ENCODE data around the gene P2RY2. TPM values are rescaled to one million over a fixed set of nuclear protein-coding genes. Genes with fewer than 3 reads are reported as not detected.

Gene P2RY2
- polyA plus RNA-seq, 1 donor from 2014 or later: not detected

GRCh38 chr11:73194034-73194507 lies 24.0 kb upstream of the P2RY2 start:
- Histone ChIP-seq H3K4me2 (ENCODE audit: low read length) (no peak overlapping the region), H4K20me1 (ENCODE audit: insufficient read depth) (no peaks in the 10 kb centered on the region), H3K4me3 (ENCODE audit: low read length) (no peak overlapping the region), H2AFZ (ENCODE audit: low read depth, low read length) (no peak overlapping the region), H3K79me2 (replicated peaks; ENCODE audit: insufficient read depth, low read length) (no peaks in the 10 kb centered on the region), H3K27ac (ENCODE audit: low read length) (no peak overlapping the region), H3K9me2 (ENCODE audit: insufficient read depth, low read length) (no peaks in the 10 kb centered on the region), H3K9ac (ENCODE audit: low read length) (no peak overlapping the region), H3K36me3 (ENCODE audit: insufficient read depth, low read length) (no peaks in the 10 kb centered on the region), H3K9me3 (ENCODE audit: low read length) (no peaks in the 10 kb centered on the region), H3F3A (ENCODE audit: insufficient read depth, low read length, poor library complexity, severe bottlenecking) (no peaks in the 10 kb centered on the region), H3K27me3 (ENCODE audit: insufficient read depth, low read depth, low read length) (no peaks in the 10 kb centered on the region)
- TF ChIP-seq CTCF (IDR thresholded peaks at IDR 0.05; ENCODE audit: poor library complexity, severe bottlenecking): no peak

- Histone ChIP-seq H3K9ac (ENCODE audit: low read length) (no peak overlapping the region), H3K27me3 (ENCODE audit: insufficient read depth, low read depth, low read length) (no peaks in the 10 kb centered on the region), H3K9me2 (ENCODE audit: insufficient read depth, low read length) (no peaks in the 10 kb centered on the region), H3K4me3 (ENCODE audit: low read length) (no peak overlapping the region), H3K36me3 (ENCODE audit: insufficient read depth, low read length) (no peaks in the 10 kb centered on the region), H4K20me1 (ENCODE audit: insufficient read depth) (no peaks in the 10 kb centered on the region), H3K9me3 (ENCODE audit: low read length) (no peaks in the 10 kb centered on the region), H3F3A (ENCODE audit: insufficient read depth, low read length, poor library complexity, severe bottlenecking) (no peaks in the 10 kb centered on the region), H2AFZ (ENCODE audit: low read depth, low read length) (no peak overlapping the region), H3K27ac (ENCODE audit: low read length) (no peak overlapping the region), H3K4me2 (ENCODE audit: low read length) (no peak overlapping the region), H3K79me2 (replicated peaks; ENCODE audit: insufficient read depth, low read length) (no peaks in the 10 kb centered on the region)
- TF ChIP-seq MXI1 (conservative IDR thresholded peaks at IDR 0.05; ENCODE audit: poor library complexity, severe bottlenecking): no peak
- TF ChIP-seq EP300 (conservative IDR thresholded peaks at IDR 0.05; ENCODE audit: poor library complexity, severe bottlenecking): no peak
- no peak for TF ChIP-seq POLR2AphosphoS5 (IDR thresholded peaks at IDR 0.05)
Observed at GRCh38 chr11:73194593-73194992, 23.5 kb upstream of the P2RY2 start.

- Histone ChIP-seq H3K36me3 (ENCODE audit: insufficient read depth, low read length) (no peaks in the 10 kb centered on the region), H3K9me2 (ENCODE audit: insufficient read depth, low read length) (no peaks in the 10 kb centered on the region), H3K27ac (ENCODE audit: low read length) (no peak overlapping the region), H3K9ac (ENCODE audit: low read length) (no peak overlapping the region), H3K27me3 (ENCODE audit: insufficient read depth, low read depth, low read length) (no peaks in the 10 kb centered on the region), H3K4me2 (ENCODE audit: low read length) (no peak overlapping the region), H4K20me1 (ENCODE audit: insufficient read depth) (no peaks in the 10 kb centered on the region), H3K79me2 (replicated peaks; ENCODE audit: insufficient read depth, low read length) (no peaks in the 10 kb centered on the region), H3F3A (ENCODE audit: insufficient read depth, low read length, poor library complexity, severe bottlenecking) (no peaks in the 10 kb centered on the region), H2AFZ (ENCODE audit: low read depth, low read length) (no peak overlapping the region), H3K9me3 (ENCODE audit: low read length) (no peaks in the 10 kb centered on the region), H3K4me3 (ENCODE audit: low read length) (no peak overlapping the region)
- TF ChIP-seq REST (IDR thresholded peaks at IDR 0.05; ENCODE audit: borderline replicate concordance) (no peak), EP300 (conservative IDR thresholded peaks at IDR 0.05; ENCODE audit: poor library complexity, severe bottlenecking) (no peak), MXI1 (conservative IDR thresholded peaks at IDR 0.05; ENCODE audit: poor library complexity, severe bottlenecking) (no peak), CTCF (IDR thresholded peaks at IDR 0.05; ENCODE audit: poor library complexity, severe bottlenecking) (no peak), SMC3 (conservative IDR thresholded peaks at IDR 0.05; ENCODE audit: poor library complexity) (no peak), EZH2 (IDR thresholded peaks at IDR 0.05; ENCODE audit: borderline replicate concordance, insufficient read depth, low read length, poor library complexity, severe bottlenecking) (no peak), POLR2AphosphoS5 (IDR thresholded peaks at IDR 0.05) (no peak), TAF1 (IDR thresholded peaks at IDR 0.05; ENCODE audit: low read depth) (no peak), RAD21 (conservative IDR thresholded peaks at IDR 0.05) (no peak)
Observed at GRCh38 chr11:73195191-73196007, 22.7 kb upstream of the P2RY2 start.
